ENCODE measurements around the gene TRPV5. TPM values are rescaled to one million over a fixed set of nuclear protein-coding genes. Genes with fewer than 3 reads are reported as not detected.

TRPV5 gene
- total and polyA plus RNA-seq, 2 donors (not counting 3 experiments of a cell fraction or from before 2014, with no cell fraction given) = not detected

DNA sequence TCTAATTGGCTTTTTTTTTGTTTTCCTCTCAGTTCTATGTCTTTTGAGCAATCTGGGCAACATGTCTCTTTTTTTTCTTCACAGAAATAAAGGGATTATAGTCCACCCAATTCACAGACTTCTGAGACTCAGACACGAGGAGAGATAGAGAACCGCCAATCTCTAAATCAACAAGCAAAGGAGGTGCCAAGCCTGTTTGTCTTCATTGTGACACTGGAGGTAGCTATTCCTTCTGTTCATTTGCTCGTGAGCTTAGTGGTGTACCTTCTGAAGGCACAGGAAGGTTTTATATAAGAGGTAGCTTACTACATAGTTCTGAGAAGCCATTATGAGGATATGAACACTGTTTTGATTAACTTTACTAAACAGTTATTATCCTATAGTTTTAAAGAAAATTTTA lies 72.6 kb downstream of the TRPV5 start:
- no peak overlapping the region for H3K4me2 ChIP-seq (ENCODE audit: insufficient read depth, low read length)
- no peak for DNase-seq (ENCODE audit: low read depth, low spot score)
- no peaks in the 10 kb centered on the region for H3K9me3 ChIP-seq (replicated peaks; ENCODE audit: control insufficient read depth, insufficient read depth, low read length)
- no peak overlapping the region for H3K9ac ChIP-seq (replicated peaks; ENCODE audit: extremely low read depth, insufficient read depth, low read length)
- H3K36me3 ChIP-seq (ENCODE audit: control insufficient read depth in 2 of 2, extremely low read depth in 1 of 2, insufficient read depth in 2 of 2, low read length in 2 of 2) = no peaks in the 10 kb centered on the region
- dilution Hi-C loops (cut with MboI; ENCODE audit: extremely low pct_ligation_motif_present, low sequenced_read_pairs) (no loop called here), intact Hi-C loops (cut with micrococcal nuclease) (no loop called here)
- no peak overlapping the region for H2AFZ ChIP-seq (ENCODE audit: low read depth, low read length)
- peaks cover 0 to 2% of the 10 kb centered on the region in 2 experiments for H3K27me3 ChIP-seq (ENCODE audit: control insufficient read depth in 2 of 2, insufficient read depth in 2 of 2, low read length in 2 of 2)
- H3K4me3 ChIP-seq (replicated peaks in 1 of 3; ENCODE audit: insufficient read depth in 1 of 3, low read depth in 1 of 3, low read length in 3 of 3) = no peak overlapping the region
- H3K27ac ChIP-seq (ENCODE audit: insufficient read depth, low read depth, low read length) = no peak overlapping the region
- H4K20me1 ChIP-seq (replicated peaks; ENCODE audit: control insufficient read depth, extremely low read depth, insufficient read depth, low read length) = no peaks in the 10 kb centered on the region
- no peak for FAIRE-seq
- H3K9me1 ChIP-seq (replicated peaks; ENCODE audit: control insufficient read depth, extremely low read depth, insufficient read depth, low read length) = no peaks in the 10 kb centered on the region
- H3K79me2 ChIP-seq (ENCODE audit: control insufficient read depth, insufficient read depth, low read length) = no peaks in the 10 kb centered on the region
- CTCF ChIA-PET = interaction anchor here (0.7 to 1.8 kb wide), 4 partner anchors 9 to 354 kb away, joined by 3 to 5 read pairs (median 4); no protein-coding TSS in a partner anchor
- POLR2A ChIA-PET = no interaction called here
- no TSS peak for BruUV-seq (replicated peaks)
- H3K4me1 ChIP-seq (ENCODE audit: control insufficient read depth, extremely low read depth, insufficient read depth, low read length) = no peaks in the 10 kb centered on the region
- TF ChIP-seq POLR2A (IDR thresholded peaks at IDR 0.05; ENCODE audit: low read depth, low read length) (no peak), POLR2AphosphoS5 (IDR thresholded peaks at IDR 0.05; ENCODE audit: insufficient read depth, low read depth, low read length) (no peak), EZH2 (IDR thresholded peaks at IDR 0.05; ENCODE audit: borderline replicate concordance, low read depth, low read length, severe bottlenecking) (no peak), JUN (IDR thresholded peaks at IDR 0.05; ENCODE audit: borderline replicate concordance, insufficient read depth, insufficient read length, low read depth) (no peak), MYC (IDR thresholded peaks at IDR 0.05; ENCODE audit: low read depth, low read length) (no peak), GATA2 (IDR thresholded peaks at IDR 0.05; ENCODE audit: insufficient read depth, insufficient read length, low read depth, low read length) (no peak)
- TF ChIP-seq, protein P1, sequence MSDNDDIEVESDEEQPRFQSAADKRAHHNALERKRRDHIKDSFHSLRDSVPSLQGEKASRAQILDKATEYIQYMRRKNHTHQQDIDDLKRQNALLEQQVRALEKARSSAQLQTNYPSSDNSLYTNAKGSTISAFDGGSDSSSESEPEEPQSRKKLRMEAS (IDR thresholded peaks at IDR 0.05; ENCODE audit: insufficient read depth, insufficient read length) = no peak
- TF ChIP-seq, protein P2, sequence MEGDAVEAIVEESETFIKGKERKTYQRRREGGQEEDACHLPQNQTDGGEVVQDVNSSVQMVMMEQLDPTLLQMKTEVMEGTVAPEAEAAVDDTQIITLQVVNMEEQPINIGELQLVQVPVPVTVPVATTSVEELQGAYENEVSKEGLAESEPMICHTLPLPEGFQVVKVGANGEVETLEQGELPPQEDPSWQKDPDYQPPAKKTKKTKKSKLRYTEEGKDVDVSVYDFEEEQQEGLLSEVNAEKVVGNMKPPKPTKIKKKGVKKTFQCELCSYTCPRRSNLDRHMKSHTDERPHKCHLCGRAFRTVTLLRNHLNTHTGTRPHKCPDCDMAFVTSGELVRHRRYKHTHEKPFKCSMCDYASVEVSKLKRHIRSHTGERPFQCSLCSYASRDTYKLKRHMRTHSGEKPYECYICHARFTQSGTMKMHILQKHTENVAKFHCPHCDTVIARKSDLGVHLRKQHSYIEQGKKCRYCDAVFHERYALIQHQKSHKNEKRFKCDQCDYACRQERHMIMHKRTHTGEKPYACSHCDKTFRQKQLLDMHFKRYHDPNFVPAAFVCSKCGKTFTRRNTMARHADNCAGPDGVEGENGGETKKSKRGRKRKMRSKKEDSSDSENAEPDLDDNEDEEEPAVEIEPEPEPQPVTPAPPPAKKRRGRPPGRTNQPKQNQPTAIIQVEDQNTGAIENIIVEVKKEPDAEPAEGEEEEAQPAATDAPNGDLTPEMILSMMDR (IDR thresholded peaks at IDR 0.05; ENCODE audit: extremely low read depth in 1 of 2, insufficient read depth in 1 of 2, low read depth in 1 of 2, low read length in 2 of 2) = no peak
